CD14-positive monocyte (primary cell): ENCODE measurements around the gene CGB1. TPM values are rescaled to one million over a fixed set of nuclear protein-coding genes. Genes with fewer than 3 reads are reported as not detected.

Experiments
- DNase-seq, 3 donors: peaks; one replicate each; pipeline ENCODE4 v3.0.0-alpha.2; 2011 to 2022
- H2AFZ ChIP-seq: 2 replicates; pipeline ENCODE4 v1.6.0; 2012; ENCODE audit warnings: mild to moderate bottlenecking, low read depth, low read length, inconsistent platforms; ENCODE audit not compliant: insufficient read depth, poor library complexity, severe bottlenecking
- H3K27ac ChIP-seq, 2 donors: 1 replicate in 1 of 2; 2 replicates in 1 of 2; pipeline ENCODE4 v1.5.1; 2012 to 2013; ENCODE audit warnings: low read length in 2 of 2, control low read depth in 1 of 2, inconsistent platforms in 1 of 2, low read depth in 1 of 2, mild to moderate bottlenecking in 1 of 2
- H3K27me3 ChIP-seq, 2 donors: one replicate each; pipeline versions ENCODE4 v1.6.0 to v1.6.1; 2011 to 2013; ENCODE audit warnings: low read length in 2 of 2; ENCODE audit not compliant: control insufficient read depth in 2 of 2, insufficient read depth in 2 of 2
- H3K36me3 ChIP-seq, 2 donors: replicated peaks in 1 of 2; 1 replicate in 1 of 2; 2 replicates in 1 of 2; pipeline versions ENCODE4 v1.5.1 to v1.6.1; 2012 to 2013; ENCODE audit warnings: low read length in 2 of 2, control low read depth in 1 of 2, inconsistent platforms in 1 of 2, mild to moderate bottlenecking in 1 of 2; ENCODE audit not compliant: insufficient read depth in 2 of 2, control insufficient read depth in 1 of 2
- H3K4me1 ChIP-seq, 2 donors: 1 replicate in 1 of 2; 2 replicates in 1 of 2; pipeline versions ENCODE4 v1.5.1 to v1.6.1; 2012 to 2013; ENCODE audit warnings: low read length in 2 of 2, control low read depth in 1 of 2, inconsistent platforms in 1 of 2, mild to moderate bottlenecking in 1 of 2, moderate library complexity in 1 of 2; ENCODE audit not compliant: insufficient read depth in 2 of 2, control insufficient read depth in 1 of 2
- H3K4me2 ChIP-seq: replicated peaks from 2 replicates; pipeline ENCODE3; 2012; ENCODE audit warnings: low read length, moderate library complexity, mild to moderate bottlenecking; ENCODE audit not compliant: poor library complexity, severe bottlenecking; ENCODE audit errors: extremely low read depth
- H3K4me3 ChIP-seq, 3 experiments: fragments of 200-600 bp in 1 of 3; sonication (generic) in 1 of 3; replicated peaks in 1 of 3; 1 replicate in 2 of 3; 2 replicates in 1 of 3; pipeline ENCODE4 v1.5.1; 2011 to 2013; ENCODE audit warnings: low read length in 3 of 3, mild to moderate bottlenecking in 3 of 3, control low read depth in 2 of 3, low read depth in 2 of 3, inconsistent platforms in 1 of 3, moderate library complexity in 1 of 3
- H3K79me2 ChIP-seq: 2 replicates; pipeline ENCODE4 v1.6.0; 2012; ENCODE audit warnings: mild to moderate bottlenecking, control low read depth, inconsistent platforms, low read length, moderate library complexity; ENCODE audit not compliant: insufficient read depth
- H3K9ac ChIP-seq: 2 replicates; pipeline ENCODE4 v1.6.0; 2017; ENCODE audit warnings: low read length, mild to moderate bottlenecking; ENCODE audit not compliant: insufficient read depth, poor library complexity, severe bottlenecking
- H3K9me3 ChIP-seq, 2 donors: replicated peaks in 1 of 2; 1 replicate in 1 of 2; 2 replicates in 1 of 2; pipeline versions ENCODE4 v1.5.1 to v1.6.1; 2012 to 2013; ENCODE audit warnings: low read length in 2 of 2, control low read depth in 1 of 2; ENCODE audit not compliant: control insufficient read depth in 1 of 2, insufficient read depth in 1 of 2
- H4K20me1 ChIP-seq: 2 replicates; pipeline ENCODE4 v1.6.0; 2012; ENCODE audit warnings: mild to moderate bottlenecking, low read length, control low read depth, moderate library complexity; ENCODE audit not compliant: insufficient read depth
- H3K27ac Mint-ChIP-seq, 7 donors: one replicate each; pipeline ENCODE4 v1.8.0; 2020; ENCODE audit warnings: mild to moderate bottlenecking in 7 of 7, mixed read lengths in 7 of 7, moderate library complexity in 6 of 7, inconsistent platforms in 2 of 7
- H3K27me3 Mint-ChIP-seq, 3 donors: one replicate each; pipeline ENCODE4 v1.8.0; 2021 to 2022; ENCODE audit warnings: low read depth in 3 of 3, mild to moderate bottlenecking in 3 of 3, mixed read lengths in 3 of 3, moderate library complexity in 3 of 3, inconsistent platforms in 1 of 3
- H3K36me3 Mint-ChIP-seq, 2 donors: one replicate each; pipeline ENCODE4 v1.8.0; 2020; ENCODE audit warnings: mixed read lengths in 2 of 2, inconsistent platforms in 1 of 2, mild to moderate bottlenecking in 1 of 2
- H3K4me1 Mint-ChIP-seq: one replicate; pipeline ENCODE4 v1.8.0; 2020; ENCODE audit warnings: mild to moderate bottlenecking, mixed read lengths
- H3K4me3 Mint-ChIP-seq, 2 donors: one replicate each; pipeline ENCODE4 v1.8.0; 2020; ENCODE audit warnings: mild to moderate bottlenecking in 2 of 2, mixed read lengths in 2 of 2, moderate library complexity in 1 of 2
- H3K9me3 Mint-ChIP-seq, 7 donors: one replicate each; pipeline ENCODE4 v1.8.0; 2020 to 2022; ENCODE audit warnings: mixed read lengths in 7 of 7, mild to moderate bottlenecking in 6 of 7, moderate library complexity in 6 of 7, inconsistent platforms in 2 of 7
- CTCF ChIP-seq: fragments of 200-600 bp; IDR thresholded peaks from one replicate; pipeline ENCODE4 v1.8.0; 2022; ENCODE audit warnings: antibody characterized with exemption, mild to moderate bottlenecking
- WGBS: methylation state at CpG from one replicate; pipeline ENCODE4 v1.1.5; 2013; ENCODE audit warnings: missing lambda C conversion rate; ENCODE audit not compliant: insufficient coverage; 5-methylcytosine and 5-hydroxymethylcytosine counted together
- intact Hi-C, 2 donors: fragments of 100-400 bp; cut with micrococcal nuclease; formaldehyde crosslinking; loops; one replicate each; pipeline versions ENCODE4 v1.15.0 to v1.15.1; 2023
- polyA plus RNA-seq, 3 donors: library from polyadenylated mRNA; depleted of rRNA in 1 of 3; unstranded in 2 of 3; stranded (reverse) in 1 of 3; fragments of 300-500 nt in 2 of 3; fragments of >200 nt in 1 of 3; fragmentation: Illumina TruSeq in 2 of 3; gene quantifications; 1 replicate in 2 of 3; 2 replicates in 1 of 3; pipeline ENCODE4 v1.2.3, GENCODE V29; 2012 to 2021

The CGB1 gene
- polyA plus RNA-seq, 3 donors: not detected

GRCh38 chr19:49016067-49016839 is 20.4 kb downstream of the CGB1 start:
- intact Hi-C loops: no loop called here
- H3K4me3 ChIP-seq: no peak overlapping the region
- H3K4me2 ChIP-seq: no peak overlapping the region
- H3K9ac ChIP-seq: no peak overlapping the region
- Mint-ChIP-seq H3K9me3 (peaks cover 0 to 10% (median 5%) of the 10 kb centered on the region in 7 donors), H3K4me3 (no peak overlapping the region), H3K36me3 (peaks cover 43 to 58% of the 10 kb centered on the region in 2 donors), H3K27me3 (peaks cover 28 to 43% (median 42%) of the 10 kb centered on the region in 3 donors), H3K27ac (no peak overlapping the region), H3K4me1 (peaks cover 26% of the 10 kb centered on the region)
- H2AFZ ChIP-seq: no peak overlapping the region
- peaks cover 36 to 40% of the 10 kb centered on the region in 2 donors for H3K36me3 ChIP-seq
- H3K9me3 ChIP-seq: no peaks in the 10 kb centered on the region
- no peak for TF ChIP-seq CTCF
- no peak overlapping the region for H3K27ac ChIP-seq
- peaks cover 14 to 43% of the 10 kb centered on the region in 2 donors for H3K27me3 ChIP-seq
- peaks cover 24 to 29% of the 10 kb centered on the region in 2 donors for H3K4me1 ChIP-seq
- H3K79me2 ChIP-seq: no peaks in the 10 kb centered on the region
- no peaks in the 10 kb centered on the region for H4K20me1 ChIP-seq
- WGBS: 98% methylated on average over 14 of the region's 29 CpGs
- DNase-seq: no peak

- Histone ChIP-seq H3K79me2 (no peaks in the 10 kb centered on the region), H3K4me3 (no peak overlapping the region), H3K9me3 (no peaks in the 10 kb centered on the region), H3K27ac (no peak overlapping the region), H3K4me2 (no peak overlapping the region), H3K36me3 (peaks cover 48 to 54% of the 10 kb centered on the region in 2 donors), H3K27me3 (peaks cover 9 to 29% of the 10 kb centered on the region in 2 donors), H3K9ac (no peak overlapping the region), H4K20me1 (no peaks in the 10 kb centered on the region), H2AFZ (no peak overlapping the region), H3K4me1 (peaks cover 24 to 28% of the 10 kb centered on the region in 2 donors)
- no peak for DNase-seq
- H3K36me3 Mint-ChIP-seq: peaks cover 53 to 72% of the 10 kb centered on the region in 2 donors
- H3K4me3 Mint-ChIP-seq: no peak overlapping the region
- WGBS: 89% methylated on average over 18 of the region's 18 CpGs
- peaks cover 22% of the 10 kb centered on the region for H3K4me1 Mint-ChIP-seq
- intact Hi-C loops: no loop called here
- no peak overlapping the region for H3K27ac Mint-ChIP-seq
- peaks cover 16 to 29% (median 28%) of the 10 kb centered on the region in 3 donors for H3K27me3 Mint-ChIP-seq
- peaks cover 0 to 8% (median 5%) of the 10 kb centered on the region in 7 donors for H3K9me3 Mint-ChIP-seq
- TF ChIP-seq CTCF: no peak
These were observed 21.8 kb downstream of the CGB1 start for GRCh38 chr19:49014870-49015255.
